BLaER1 treated with 17β-estradiol and CSF1 and Interleukin-3, amounts not matched to agents 10 nM and 100 nM (cell line): ENCODE measurements around the gene SCART1.
"Not testable (repeated sequence)": the region's sequence is repeated elsewhere in the genome, so short reads cannot be mapped to it uniquely, and the experiment has no call there.

Experiments used
- H3K27ac ChIP-seq, 11 experiments: shearing (Covaris generic); formaldehyde crosslinking; 2 replicates each; pipeline ENCODE4 v1.8.1; 2022
- H3K27me3 ChIP-seq, 11 experiments: shearing (Covaris generic); formaldehyde crosslinking; 2 replicates each; pipeline ENCODE4 v1.8.1; 2022
- H3K36me3 ChIP-seq, 11 experiments: shearing (Covaris generic); formaldehyde crosslinking; 2 replicates each; pipeline ENCODE4 v1.8.1; 2022
- H3K4me1 ChIP-seq, 10 experiments: shearing (Covaris generic); formaldehyde crosslinking; 2 replicates each; pipeline ENCODE4 v1.8.1; 2022
- H3K4me2 ChIP-seq, 11 experiments: shearing (Covaris generic); formaldehyde crosslinking; 2 replicates each; pipeline ENCODE4 v1.8.1; 2022
- H3K4me3 ChIP-seq, 10 experiments: shearing (Covaris generic); formaldehyde crosslinking; 2 replicates each; pipeline ENCODE4 v1.8.1; 2022
- H3K9ac ChIP-seq, 11 experiments: shearing (Covaris generic); formaldehyde crosslinking; 2 replicates each; pipeline ENCODE4 v1.8.1; 2022
- H3K9me3 ChIP-seq, 11 experiments: shearing (Covaris generic); formaldehyde crosslinking; replicated peaks in 1 of 11; 2 replicates each; pipeline ENCODE4 v1.8.1; 2022
- H4K20me1 ChIP-seq, 11 experiments: shearing (Covaris generic); formaldehyde crosslinking; 2 replicates each; pipeline ENCODE4 v1.8.1; 2022
- Cebpa-rat ChIP-seq, 11 experiments: shearing (Covaris generic); IDR thresholded peaks; 2 replicates each; pipeline ENCODE4 v1.8.1; 2022

SCART1 gene

GRCh38 chr10:133432789-133433188 is 21.0 kb upstream of the SCART1 start:
- not testable (repeated sequence) for H3K9ac ChIP-seq, H3K4me3 ChIP-seq, H3K27me3 ChIP-seq, H3K36me3 ChIP-seq, H3K27ac ChIP-seq, H3K4me1 ChIP-seq, H4K20me1 ChIP-seq, H3K4me2 ChIP-seq
- peaks cover 8 to 10% (median 9%) of the 10 kb centered on the region in 11 experiments; a peak in 21 of 22 replicates for H3K9me3 ChIP-seq

GRCh38 chr10:133438711-133439273 is 15.0 kb upstream of the SCART1 start:
- H3K27ac ChIP-seq, result no peak overlapping the region
- no peak overlapping the region for H3K4me3 ChIP-seq
- no peak overlapping the region for H3K9ac ChIP-seq
- H3K4me1 ChIP-seq, result peaks cover 9 to 18% (median 13%) of the 10 kb centered on the region in 10 experiments; a peak in 19 of 20 replicates
- TF ChIP-seq Cebpa-rat (IDR thresholded peaks at IDR 0.05), result no peak
- peaks cover 0 to 4% (median 0%) of the 10 kb centered on the region in 11 experiments; a peak in 2 of 22 replicates for H4K20me1 ChIP-seq
- no peaks in the 10 kb centered on the region for H3K27me3 ChIP-seq
- H3K9me3 ChIP-seq, result peaks cover 0 to 3% (median 0%) of the 10 kb centered on the region in 11 experiments; a peak in 2 of 22 replicates
- no peaks in the 10 kb centered on the region for H3K36me3 ChIP-seq
- no peak overlapping the region for H3K4me2 ChIP-seq

- Histone ChIP-seq H3K4me3 (no peak overlapping the region), H3K36me3 (no peaks in the 10 kb centered on the region), H3K9ac (no peak overlapping the region), H3K9me3 (peaks cover 5 to 10% (median 7%) of the 10 kb centered on the region in 11 experiments; a peak in 21 of 22 replicates), H4K20me1 (peaks cover 0 to 4% (median 0%) of the 10 kb centered on the region in 11 experiments; a peak in 2 of 22 replicates), H3K4me2 (no peak overlapping the region), H3K4me1 (peaks cover 9 to 18% (median 13%) of the 10 kb centered on the region in 10 experiments; a peak in 19 of 20 replicates), H3K27me3 (no peaks in the 10 kb centered on the region), H3K27ac (no peak overlapping the region)
- TF ChIP-seq Cebpa-rat (IDR thresholded peaks at IDR 0.05), result no peak
Measured at GRCh38 chr10:133439517-133440461, 14.0 kb upstream of the SCART1 start.

- H3K9ac ChIP-seq, result no peak overlapping the region
- H3K4me3 ChIP-seq, result no peak overlapping the region
- no peak overlapping the region for H3K27ac ChIP-seq
- no peaks in the 10 kb centered on the region for H3K27me3 ChIP-seq
- no peak for TF ChIP-seq Cebpa-rat (IDR thresholded peaks at IDR 0.05)
- no peaks in the 10 kb centered on the region for H3K36me3 ChIP-seq
- H3K4me1 ChIP-seq, result peaks cover 9 to 18% (median 13%) of the 10 kb centered on the region in 10 experiments; a peak in 19 of 20 replicates
- H3K4me2 ChIP-seq, result no peak overlapping the region
- H3K9me3 ChIP-seq, result peaks cover 13 to 20% (median 17%) of the 10 kb centered on the region in 11 experiments
- H4K20me1 ChIP-seq, result peaks cover 0 to 4% (median 0%) of the 10 kb centered on the region in 11 experiments; a peak in 2 of 22 replicates
Measured at GRCh38 chr10:133440633-133441285, 13.0 kb upstream of the SCART1 start.

DNA sequence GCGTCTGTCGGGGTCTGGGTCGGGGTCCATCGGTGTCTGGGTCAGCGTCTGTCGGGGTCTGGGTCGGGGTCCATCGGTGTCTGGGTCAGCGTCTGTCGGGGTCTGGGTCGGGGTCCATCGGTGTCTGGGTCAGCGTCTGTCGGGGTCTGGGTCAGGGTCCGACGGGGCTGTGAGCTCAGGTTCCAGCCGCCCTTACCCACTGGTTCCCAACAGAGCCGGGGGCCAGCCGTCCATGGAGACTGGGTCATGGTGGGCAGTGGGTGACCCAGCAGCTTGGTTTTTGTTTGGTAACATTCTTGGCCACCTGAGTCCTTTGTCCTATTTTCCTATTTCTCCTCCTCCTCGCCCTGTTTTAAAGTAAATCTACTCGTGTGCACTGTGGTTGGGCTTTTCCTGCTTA is 12.4 kb upstream of the SCART1 start:
- not testable (repeated sequence) for H4K20me1 ChIP-seq, H3K4me3 ChIP-seq, H3K36me3 ChIP-seq, H3K27me3 ChIP-seq, H3K4me2 ChIP-seq, H3K27ac ChIP-seq, H3K9ac ChIP-seq
- peaks cover 9 to 18% (median 13%) of the 10 kb centered on the region in 10 experiments; a peak in 19 of 20 replicates for H3K4me1 ChIP-seq
- peaks cover 18 to 26% (median 23%) of the 10 kb centered on the region in 11 experiments for H3K9me3 ChIP-seq

DNA sequence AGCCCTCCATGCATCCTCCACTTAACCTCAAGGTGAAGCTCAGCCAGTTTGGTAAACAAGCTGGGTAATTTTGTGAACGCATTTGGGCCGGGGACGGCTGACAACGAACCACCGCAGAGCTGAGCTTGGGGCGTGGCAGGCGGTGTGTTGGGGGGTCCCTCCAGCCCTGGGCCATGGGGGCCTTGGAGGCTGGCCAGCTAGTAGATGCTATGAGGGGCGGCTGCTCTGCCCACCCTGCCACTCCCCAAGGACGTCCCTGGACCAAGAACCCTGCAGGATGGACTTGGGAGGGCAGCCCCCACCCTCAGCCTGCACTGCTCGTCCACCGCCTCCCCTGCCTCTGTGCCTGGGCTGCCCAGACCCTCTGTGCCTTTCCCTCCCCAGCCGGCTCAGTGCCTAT is 12.0 kb upstream of the SCART1 start:
- Histone ChIP-seq H3K4me1 (peaks cover 9 to 18% (median 13%) of the 10 kb centered on the region in 10 experiments; a peak in 19 of 20 replicates), H4K20me1 (peaks cover 0 to 4% (median 0%) of the 10 kb centered on the region in 11 experiments; a peak in 2 of 22 replicates), H3K36me3 (peaks cover 0 to under 1% (median 0%) of the 10 kb centered on the region in 11 experiments; a peak in 1 of 22 replicates), H3K4me3 (no peak overlapping the region), H3K9ac (no peak overlapping the region), H3K4me2 (peak overlapping the region in 7 of 11 experiments; percentile 15 to 75 (median 68); a peak in 12 of 22 replicates), H3K27ac (no peak overlapping the region), H3K9me3 (peaks cover 23 to 30% (median 27%) of the 10 kb centered on the region in 11 experiments), H3K27me3 (no peaks in the 10 kb centered on the region)
- no peak for TF ChIP-seq Cebpa-rat (IDR thresholded peaks at IDR 0.05)

GRCh38 chr10:133442191-133442966 is 11.4 kb upstream of the SCART1 start:
- Histone ChIP-seq H3K36me3 (peaks cover 0 to 3% (median 0%) of the 10 kb centered on the region in 11 experiments; a peak in 1 of 22 replicates), H3K4me2 (peak overlapping the region; percentile 15 to 75 (median 57); a peak in 20 of 22 replicates), H3K27ac (no peak overlapping the region), H3K4me3 (no peak overlapping the region), H3K9me3 (peaks cover 29 to 36% (median 33%) of the 10 kb centered on the region in 11 experiments), H4K20me1 (peaks cover 0 to 4% (median 0%) of the 10 kb centered on the region in 11 experiments; a peak in 2 of 22 replicates), H3K9ac (no peak overlapping the region), H3K4me1 (peaks cover 9 to 18% (median 13%) of the 10 kb centered on the region in 10 experiments; a peak in 19 of 20 replicates), H3K27me3 (no peaks in the 10 kb centered on the region)
- no peak for TF ChIP-seq Cebpa-rat (IDR thresholded peaks at IDR 0.05)
